GM18951 (cell line): ENCODE results near the gene HIVEP3.
"Not testable (repeated sequence)": the region's sequence is repeated elsewhere in the genome, so short reads cannot be mapped to it uniquely, and the experiment has no call there.

ENCODE experiments used
- POLR2A ChIP-seq: IDR thresholded peaks from 4 replicates; pipeline ENCODE4 v1.6.1; 2011; ENCODE audit warnings: mild to moderate bottlenecking; ENCODE audit not compliant: insufficient read length, insufficient read depth; ENCODE audit errors: extremely low read depth
- in situ Hi-C: fragments of 300-500 bp; cut with MboI; formaldehyde crosslinking; loops from one replicate; pipeline ENCODE4 v1.12.0; 2022; ENCODE audit warnings: low sequenced_read_pairs, mixed read lengths, inconsistent platforms; ENCODE audit not compliant: unreplicated experiment

The HIVEP3 gene

DNA sequence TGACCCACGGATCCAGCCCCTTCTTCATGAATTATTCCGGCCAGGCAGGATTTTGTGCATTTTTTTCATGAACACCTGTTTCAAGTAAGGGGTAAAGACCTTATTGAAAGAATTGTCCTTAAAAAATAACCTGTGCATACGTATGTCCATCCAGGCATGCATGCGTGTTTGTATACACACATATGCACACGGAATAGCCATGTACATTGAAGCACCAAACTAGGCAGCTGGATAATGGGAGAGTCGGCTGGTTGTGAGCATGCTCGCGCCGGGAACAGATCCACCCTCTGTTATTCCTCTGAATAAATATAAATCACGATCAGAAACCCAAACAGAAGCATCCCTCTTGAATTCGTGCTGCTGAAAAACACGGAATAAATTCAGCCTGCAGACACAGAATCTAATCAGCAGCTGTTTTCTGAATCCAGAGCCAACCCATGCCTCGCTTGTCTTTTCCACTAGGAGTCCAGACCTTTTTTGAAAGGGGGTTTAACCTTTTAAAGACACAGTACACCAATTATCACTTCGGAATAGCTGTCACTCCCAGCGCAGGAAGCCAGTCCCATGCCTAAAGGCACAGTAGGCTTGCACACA, at the start of gene HIVEP3:
Gene HIVEP3 (minus strand): TSS at position 473 of the 594 bp plus-strand sequence.
- no peak for TF ChIP-seq POLR2A
- in situ Hi-C loops, result no loop called here

DNA sequence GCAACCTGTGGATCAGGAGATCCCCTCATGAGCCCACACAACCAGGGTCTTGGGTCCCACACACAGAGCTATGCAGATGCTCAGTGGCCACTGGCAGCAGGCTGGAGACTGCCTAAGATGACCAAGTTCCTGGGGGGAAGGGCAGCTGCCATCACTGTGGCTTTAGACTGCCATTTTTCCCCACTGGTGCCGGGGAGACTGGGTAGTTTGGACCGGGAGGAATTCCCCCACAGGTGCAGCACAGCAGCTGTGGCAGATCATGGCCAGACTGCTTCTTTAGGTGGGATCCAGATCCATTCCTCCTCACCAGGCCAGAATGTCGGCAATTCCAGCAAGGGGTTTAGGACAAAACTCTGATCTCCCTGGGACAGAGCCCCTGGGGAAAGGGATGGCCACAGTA, 45.7 kb upstream of the HIVEP3 start:
- in situ Hi-C loops, result no loop called here
- TF ChIP-seq POLR2A, result no peak

DNA sequence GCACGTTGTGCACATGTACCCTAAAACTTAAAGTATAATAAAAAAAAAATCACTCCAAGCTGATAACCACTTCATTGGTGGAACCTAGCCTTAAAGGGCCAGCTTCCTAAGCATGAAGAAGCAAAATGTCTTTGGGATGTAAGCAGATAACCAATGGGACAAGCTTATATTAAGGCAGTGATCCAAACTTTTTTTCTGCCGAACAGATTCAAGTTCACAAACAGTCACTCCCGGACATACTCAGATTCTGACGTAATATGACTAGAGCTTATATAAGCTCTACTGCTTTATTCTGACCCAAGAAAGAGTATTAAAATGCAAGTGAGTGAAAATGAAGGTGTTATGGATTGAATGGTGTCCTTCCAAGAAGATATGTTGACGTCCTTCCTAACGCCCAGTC, 44.9 kb upstream of the HIVEP3 start:
- in situ Hi-C loops, result no loop called here
- TF ChIP-seq POLR2A, result no peak

DNA sequence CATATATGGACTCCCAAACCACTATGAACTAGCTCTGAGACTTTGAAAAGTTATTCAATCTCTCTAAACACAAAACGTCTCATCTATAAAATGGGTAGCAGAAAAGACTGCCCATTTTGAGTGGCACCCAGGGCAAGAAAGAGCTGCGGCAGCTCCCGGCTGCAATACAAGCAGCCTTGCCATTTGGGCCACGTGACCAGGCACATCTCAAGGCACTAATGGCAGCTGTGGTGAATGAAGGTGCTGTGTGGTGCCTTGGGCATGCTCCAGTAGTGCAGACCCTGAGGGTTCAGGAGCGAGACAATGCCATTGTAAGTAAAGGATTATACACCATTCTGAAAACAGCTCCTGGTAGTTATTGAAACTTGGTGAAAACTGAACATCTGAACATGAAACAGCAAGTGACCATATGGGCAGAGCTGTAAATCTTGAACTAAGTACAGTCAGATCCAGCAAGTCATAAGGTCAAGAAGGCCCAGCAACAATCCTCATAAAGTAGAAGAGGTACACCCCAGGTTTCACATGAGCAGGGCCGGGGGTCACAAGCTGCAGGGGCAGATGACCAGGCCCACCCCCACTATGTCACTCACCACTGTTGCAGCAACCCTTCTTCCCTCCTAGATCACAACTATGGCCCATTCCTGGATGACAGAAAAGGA, 39.4 kb upstream of the HIVEP3 start:
- no peak for TF ChIP-seq POLR2A
- in situ Hi-C loops, result no loop called here

DNA sequence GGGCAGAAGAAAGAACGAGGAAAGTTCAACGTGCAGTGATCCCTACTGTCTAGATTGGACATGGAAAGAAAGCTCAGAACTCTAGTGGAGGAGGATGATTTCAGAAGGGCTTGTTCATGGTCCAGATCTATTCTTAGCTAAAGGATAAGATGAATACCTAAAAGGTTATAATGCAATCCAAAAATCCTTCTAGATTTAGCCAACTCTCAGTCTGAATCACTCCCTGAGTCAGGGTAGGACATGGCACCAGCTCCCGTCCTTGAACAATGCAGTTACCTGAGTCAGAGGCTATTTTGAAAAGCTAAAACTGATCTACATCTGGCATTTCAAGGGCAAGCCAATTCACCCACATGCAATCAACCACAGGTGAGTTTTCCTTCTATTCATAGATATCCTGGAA, 38.8 kb upstream of the HIVEP3 start:
- in situ Hi-C loops, result no loop called here
- TF ChIP-seq POLR2A, result no peak

DNA sequence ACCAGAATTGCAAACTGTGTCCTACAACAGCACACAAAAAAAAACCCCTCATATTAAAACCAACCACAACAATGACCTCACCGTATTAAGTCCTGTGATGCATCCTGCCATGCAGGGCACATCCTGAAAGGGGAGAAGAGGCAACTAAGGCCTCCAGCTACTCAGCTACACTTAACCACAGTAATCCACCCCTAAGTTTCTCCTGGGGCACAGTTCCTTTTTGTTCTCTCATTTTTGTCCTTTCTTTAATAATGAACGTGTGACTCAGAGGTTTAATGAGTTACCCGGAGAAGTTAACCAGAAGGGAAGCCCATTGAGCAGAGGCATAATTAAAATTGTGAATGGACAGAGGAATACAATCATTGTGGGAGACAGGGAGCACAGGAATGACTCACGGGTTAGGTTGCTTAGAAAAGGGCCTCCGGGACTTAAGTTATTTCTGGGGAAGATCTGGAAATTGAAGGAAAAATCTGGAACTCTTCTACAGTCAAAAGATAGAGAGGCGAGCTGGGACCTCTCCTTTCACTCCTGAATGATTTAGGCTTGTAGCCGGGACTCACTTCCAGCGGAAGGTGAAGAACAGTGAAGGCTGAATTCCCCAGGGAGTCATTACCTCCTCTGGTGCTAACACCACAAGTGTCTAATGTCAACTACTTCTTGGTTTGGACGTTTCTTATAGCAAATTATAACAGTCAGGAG, 36.9 kb upstream of the HIVEP3 start:
- in situ Hi-C loops, result no loop called here
- TF ChIP-seq POLR2A, result no peak

DNA sequence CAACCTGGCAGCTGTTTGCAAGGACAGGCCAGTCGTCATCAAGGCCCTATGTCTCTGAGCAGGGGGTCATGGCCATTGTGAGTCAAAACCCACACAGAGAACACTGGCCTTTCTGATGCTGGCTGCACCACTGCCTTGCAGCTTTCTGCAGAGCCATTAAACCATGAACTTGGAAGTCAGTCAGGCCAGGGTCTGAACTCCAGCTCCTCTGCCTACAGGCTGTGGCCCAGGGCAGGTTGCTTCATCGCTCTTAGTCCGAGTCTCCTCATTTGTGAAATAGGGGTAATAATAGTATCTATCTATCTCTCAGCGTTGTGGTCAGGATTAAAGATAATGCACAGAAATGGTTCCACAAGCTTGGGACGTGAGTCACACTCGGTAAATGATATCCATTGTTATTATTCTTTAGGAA, 35.8 kb upstream of the HIVEP3 start:
- no peak for TF ChIP-seq POLR2A
- in situ Hi-C loops, result no loop called here

DNA sequence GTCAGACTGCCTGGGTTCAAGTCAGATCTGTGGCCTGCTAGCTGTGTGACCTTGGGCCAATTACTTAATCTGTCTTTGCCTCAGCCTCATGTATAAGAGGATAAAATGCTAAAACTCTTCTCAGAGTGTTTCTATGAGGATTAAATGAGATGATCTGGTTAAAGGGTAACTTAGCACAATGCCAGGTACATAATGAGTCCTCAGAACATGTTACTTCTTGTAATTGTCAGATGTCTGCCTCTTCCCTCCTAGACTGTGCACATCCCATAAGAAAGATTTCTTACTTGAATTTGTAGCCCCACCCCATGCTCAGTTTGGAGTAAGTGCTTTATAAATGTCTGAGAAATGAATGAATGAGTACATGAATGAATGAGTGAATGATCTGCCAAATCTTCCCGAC, 34.6 kb upstream of the HIVEP3 start:
- in situ Hi-C loops, result no loop called here
- no peak for TF ChIP-seq POLR2A

DNA sequence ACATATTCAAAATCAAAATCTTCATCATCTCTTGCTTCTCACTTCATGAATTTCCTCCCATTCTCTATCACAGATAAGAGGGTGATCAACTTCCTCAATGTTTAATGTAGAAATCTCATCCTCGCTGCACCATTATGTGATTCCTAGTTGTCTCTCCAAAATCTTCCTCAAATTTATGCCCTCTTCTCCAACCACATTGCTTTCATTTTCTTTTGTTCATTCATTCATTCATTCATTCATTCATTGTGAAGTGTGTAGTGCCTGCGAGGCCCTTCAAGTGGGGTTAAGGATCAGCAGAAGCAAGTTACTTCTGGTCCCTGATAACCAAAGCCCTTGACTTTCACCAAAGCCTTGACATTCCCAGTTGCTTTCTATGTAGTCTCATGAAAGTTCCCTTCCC, 33.5 kb upstream of the HIVEP3 start:
- in situ Hi-C loops, result no loop called here
- no peak for TF ChIP-seq POLR2A

DNA sequence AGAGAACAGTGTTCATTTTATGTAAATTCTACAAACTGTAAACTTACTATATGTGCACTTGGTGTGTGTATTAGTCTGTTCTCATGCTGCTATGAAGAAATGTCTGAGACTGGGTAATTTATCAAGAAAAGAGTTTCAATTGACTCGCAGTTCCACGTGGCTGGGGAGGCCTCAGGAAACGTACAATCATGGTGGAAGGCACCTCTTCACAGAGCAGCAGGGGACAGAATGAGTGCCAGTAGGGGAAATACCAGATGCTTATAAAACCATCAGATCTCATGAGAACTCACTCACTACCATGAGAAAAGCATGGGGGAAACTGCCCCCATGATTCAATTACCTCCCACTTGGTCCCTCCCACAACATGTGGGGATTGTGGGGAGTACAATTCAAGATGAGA, 32.8 kb upstream of the HIVEP3 start:
- in situ Hi-C loops, result not testable (repeated sequence)

DNA sequence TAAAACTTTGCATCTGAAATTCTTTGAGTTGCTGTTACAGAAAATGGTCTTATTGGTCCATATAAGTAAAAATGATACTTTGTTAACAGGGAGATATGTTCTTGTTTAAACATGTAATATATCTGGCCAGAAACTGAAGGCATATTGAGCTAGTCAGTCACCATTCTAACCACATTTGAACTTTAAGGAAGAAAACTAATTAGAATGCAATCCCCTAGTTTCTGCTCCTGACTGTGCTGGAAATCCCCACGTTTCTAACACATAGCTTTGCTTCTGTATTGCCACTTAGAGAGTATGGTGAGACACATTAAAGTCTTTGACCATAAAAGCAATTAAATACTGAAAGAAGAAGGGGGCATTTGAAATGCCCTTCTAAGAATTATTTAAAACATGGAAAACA, 32.1 kb upstream of the HIVEP3 start:
- no peak for TF ChIP-seq POLR2A
- in situ Hi-C loops, result no loop called here

DNA sequence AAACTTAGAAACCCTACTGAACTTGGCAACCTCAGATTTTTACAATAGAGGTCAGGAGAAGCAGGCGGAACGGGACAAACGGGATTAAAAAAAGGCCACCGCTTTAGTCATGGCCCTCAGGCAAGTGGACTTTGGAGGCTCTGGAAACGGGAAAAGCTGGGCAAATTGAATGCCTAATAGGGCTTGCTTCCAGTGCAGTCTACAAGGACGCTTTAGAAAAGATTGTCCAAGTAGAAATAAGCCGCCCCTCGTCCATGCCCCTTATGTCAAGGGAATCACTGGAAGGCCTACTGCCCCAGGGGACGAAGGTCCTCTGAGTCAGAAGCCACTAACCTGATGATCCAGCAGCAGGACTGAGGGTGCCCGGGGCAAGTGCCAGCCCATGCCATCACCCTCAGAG, 27.2 kb upstream of the HIVEP3 start:
- in situ Hi-C loops, result not testable (repeated sequence)

DNA sequence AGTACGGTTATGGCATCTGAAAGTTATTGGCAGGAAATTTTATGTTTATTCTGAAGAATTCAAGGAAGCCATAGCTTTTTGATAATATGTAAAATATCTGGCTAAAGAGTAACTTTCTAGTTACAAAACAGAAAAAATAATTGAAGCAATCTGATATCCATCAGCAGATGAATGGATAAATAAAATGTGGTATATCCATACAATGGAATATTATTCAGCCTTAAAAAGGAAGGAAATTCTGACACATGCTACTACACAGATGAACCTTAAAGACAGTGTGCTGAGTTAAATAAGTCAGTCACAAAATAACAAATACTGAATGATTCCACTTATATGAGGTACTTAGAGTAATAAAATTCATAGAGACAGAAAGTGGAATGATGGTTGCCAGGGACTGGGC, 25.0 kb upstream of the HIVEP3 start:
- in situ Hi-C loops, result no loop called here
- TF ChIP-seq POLR2A, result no peak

DNA sequence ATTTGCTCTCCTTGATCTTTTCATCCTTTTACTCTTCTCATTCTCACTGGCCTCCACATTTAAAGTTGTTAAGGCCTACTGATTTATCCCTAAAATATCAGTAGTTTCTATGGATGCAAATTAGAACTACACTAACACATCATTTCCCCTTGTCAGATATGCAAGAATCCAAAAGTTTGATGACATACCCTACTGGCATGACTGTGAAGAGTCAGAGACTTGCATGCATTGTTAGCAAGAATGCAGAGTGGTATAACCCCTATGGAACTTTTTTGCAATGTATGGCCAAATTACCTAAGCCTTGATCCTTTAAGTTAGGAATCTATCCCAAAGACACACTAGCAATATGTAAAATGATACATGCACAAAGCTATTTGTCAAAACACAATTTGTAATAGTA, 23.6 kb upstream of the HIVEP3 start:
- no peak for TF ChIP-seq POLR2A
- in situ Hi-C loops, result no loop called here
